PC-9 (cell line): Measurements from ENCODE around the gene POLR1G. TPM values are rescaled to one million over a fixed set of nuclear protein-coding genes. Genes with fewer than 3 reads are reported as not detected.

ENCODE experiments used
- BruUV-seq: library from RNA; stranded (reverse); fragments of 400-500 nt; replicated peaks from 2 replicates; lab custom pipeline; 2021; lab: Mats Ljungman, UMichigan
- CTCF ChIA-PET: fragments of 300-600 bp; sonication (Branson Sonifier 250); formaldehyde crosslinking; loops from one replicate; lab custom pipeline; 2022; ENCODE audit warnings: antibody characterized with exemption; lab: Charles Lee
- POLR2A ChIA-PET: fragments of 300-600 bp; sonication (Branson Sonifier 250); formaldehyde crosslinking; loops from one replicate; lab custom pipeline; 2022; ENCODE audit warnings: antibody characterized with exemption; ENCODE audit not compliant: unreplicated experiment; lab: Charles Lee
- DNase-seq, 2 experiments: peaks; one replicate each; pipeline versions ENCODE4 v3.0.0 to v3.0.0-alpha.2; 2015 to 2022; ENCODE audit warnings: mixed read lengths in 1 of 2
- H2AFZ ChIP-seq: fragments of 200-600 bp; sonication (generic); 2 replicates; pipeline ENCODE4 v1.8.1; 2017; ENCODE audit warnings: antibody characterized with exemption
- H3F3A ChIP-seq: fragments of 200-600 bp; sonication (generic); 2 replicates; pipeline ENCODE4 v1.8.1; 2017; ENCODE audit warnings: antibody characterized with exemption, mild to moderate bottlenecking, low read depth; ENCODE audit not compliant: insufficient read depth
- H3K27ac ChIP-seq: fragments of 200-600 bp; sonication (generic); 2 replicates; pipeline ENCODE4 v1.6.1; 2016; ENCODE audit warnings: mixed run types
- H3K27me3 ChIP-seq: fragments of 200-600 bp; sonication (generic); 2 replicates; pipeline ENCODE4 v1.6.1; 2016; ENCODE audit warnings: low read depth, mixed run types; ENCODE audit not compliant: insufficient read depth
- H3K36me3 ChIP-seq: fragments of 200-600 bp; sonication (generic); 2 replicates; pipeline ENCODE4 v1.6.1; 2016; ENCODE audit warnings: low read depth, mixed run types
- H3K4me1 ChIP-seq: fragments of 200-600 bp; sonication (generic); replicated peaks from 2 replicates; pipeline ENCODE4 v1.6.1; 2016; ENCODE audit warnings: mixed run types; ENCODE audit not compliant: insufficient read depth
- H3K4me2 ChIP-seq: fragments of 200-600 bp; sonication (generic); 2 replicates; pipeline ENCODE4 v1.6.1; 2017; ENCODE audit warnings: mixed run types
- H3K4me3 ChIP-seq: fragments of 200-600 bp; sonication (generic); 2 replicates; pipeline ENCODE4 v1.6.1; 2016; ENCODE audit warnings: mixed run types
- H3K79me2 ChIP-seq: fragments of 200-600 bp; sonication (generic); 2 replicates; pipeline ENCODE4 v1.6.1; 2017; ENCODE audit warnings: low read depth, mixed run types
- H3K9me2 ChIP-seq: fragments of 200-600 bp; sonication (generic); 2 replicates; pipeline ENCODE4 v1.8.1; 2017; ENCODE audit warnings: mild to moderate bottlenecking; ENCODE audit not compliant: insufficient read depth
- H3K9me3 ChIP-seq: fragments of 200-600 bp; sonication (generic); 2 replicates; pipeline ENCODE4 v1.8.1; 2016; ENCODE audit warnings: low read depth; ENCODE audit not compliant: insufficient read depth
- H4K20me1 ChIP-seq: fragments of 200-600 bp; sonication (generic); 2 replicates; pipeline ENCODE4 v1.8.1; 2017; ENCODE audit not compliant: insufficient read depth
- CTCF ChIP-seq: fragments of 200-600 bp; sonication (generic); conservative IDR thresholded peaks from 2 replicates; pipeline ENCODE4 v1.6.1; 2017; ENCODE audit warnings: mixed run types, antibody characterized with exemption, mild to moderate bottlenecking, moderate library complexity
- EZH2 ChIP-seq: fragments of 200-600 bp; sonication (generic); IDR thresholded peaks from 2 replicates; pipeline ENCODE4 v1.8.0; 2017; ENCODE audit warnings: antibody characterized with exemption, low read depth
- intact Hi-C: fragments of 100-400 bp; cut with micrococcal nuclease; formaldehyde crosslinking; loops from one replicate; pipeline ENCODE4 v1.10.0; 2022; ENCODE audit not compliant: unreplicated experiment
- microRNA-seq: library from miRNA; unstranded; fragments of <30 nt; microRNA quantifications from one replicate; pipeline ENCODE4 v1.2.0, GENCODE V29; 2021; ENCODE audit warnings: borderline number of aligned reads, borderline replicate concordance
- total RNA-seq: library from RNA; stranded (reverse); gene quantifications from 2 replicates; pipeline ENCODE4 v1.2.3, GENCODE V29; 2021

The POLR1G gene
- total RNA-seq, 1 experiment from 2014 or later, result 11.5 TPM

GRCh38 chr19:45456500-45456815 is 50.0 kb downstream of the POLR1G start:
- Histone ChIP-seq H3K27me3 (no peaks in the 10 kb centered on the region), H3K9me2 (no peaks in the 10 kb centered on the region), H3K36me3 (no peaks in the 10 kb centered on the region), H3K4me3 (peak overlapping the region; percentile 53; the same call in 1 of the 2 replicates), H3K4me1 (peaks cover 33% of the 10 kb centered on the region), H3K9me3 (no peaks in the 10 kb centered on the region), H3K79me2 (no peaks in the 10 kb centered on the region), H3K4me2 (peak overlapping the region; percentile 85), H3F3A (peaks cover 58% of the 10 kb centered on the region; the same call in 1 of the 2 replicates), H2AFZ (peak overlapping the region; percentile 84), H3K27ac (peak overlapping the region; percentile 93), H4K20me1 (no peaks in the 10 kb centered on the region)
- BruUV-seq, result no TSS peak
- POLR2A ChIA-PET, result interaction anchor here (0.6 to 2.0 kb wide), 3 partner anchors 11 to 408 kb away, joined by 4 to 64 read pairs (median 19); partner anchors contain the start of genes FOSB and FOXA3
- no peak for TF ChIP-seq CTCF
- TF ChIP-seq EZH2, result no peak
- intact Hi-C loops, result no loop called here
- CTCF ChIA-PET, result interaction anchor here (0.6 to 0.7 kb wide), 2 partner anchors 21 to 186 kb away, joined by 5 to 16 read pairs; no protein-coding TSS in a partner anchor
- DNase-seq, result no peak

GRCh38 chr19:45457776-45458175 is 51.3 kb downstream of the POLR1G start:
- Histone ChIP-seq H3K9me3 (no peaks in the 10 kb centered on the region), H2AFZ (no peak overlapping the region), H3K79me2 (no peaks in the 10 kb centered on the region), H3K4me1 (peaks cover 30% of the 10 kb centered on the region), H4K20me1 (no peaks in the 10 kb centered on the region), H3K27me3 (no peaks in the 10 kb centered on the region), H3K9me2 (no peaks in the 10 kb centered on the region), H3K27ac (no peak overlapping the region), H3K4me2 (no peak overlapping the region), H3K4me3 (no peak overlapping the region), H3F3A (peaks cover 47% of the 10 kb centered on the region; the same call in 1 of the 2 replicates), H3K36me3 (no peaks in the 10 kb centered on the region)
- BruUV-seq, result no TSS peak
- ChIA-PET CTCF (no interaction called here), POLR2A (no interaction called here)
- TF ChIP-seq CTCF (no peak), EZH2 (no peak)
- intact Hi-C loops, result no loop called here
- no peak for DNase-seq

Small RNA genes within 50 kb of the gene (microRNA-seq; reads per million reads assigned to microRNA genes)
- not detected for gene MIR6088

Other genes with a start within 250 kb of the POLR1G start
- 0.37 and 0.75 TPM in 2 replicates for gene NKPD1, start 245.7 kb upstream of the POLR1G start, total RNA-seq
- 61.6 and 104 TPM in 2 replicates for gene TRAPPC6A, start 228.4 kb upstream of the POLR1G start, total RNA-seq
- 11.5 and 17.8 TPM in 2 replicates for gene BLOC1S3, start 227.9 kb upstream of the POLR1G start, total RNA-seq
- not detected in 2 replicates for gene EXOC3L2, start 161.2 kb upstream of the POLR1G start, total RNA-seq
- gene MARK4, start 155.4 kb upstream of the POLR1G start, total RNA-seq, result 49.4 and 85.8 TPM in 2 replicates
- not detected in 2 replicates for gene CKM, start 83.8 kb upstream of the POLR1G start, total RNA-seq
- gene KLC3, start 65.9 kb upstream of the POLR1G start, total RNA-seq, result 20.6 and 30.7 TPM in 2 replicates
- gene ERCC2, start 36.1 kb upstream of the POLR1G start, total RNA-seq, result 26.1 and 33.1 TPM in 2 replicates
- 113 and 121 TPM in 2 replicates for gene PPP1R13L, start 1.6 kb upstream of the POLR1G start, total RNA-seq
- 102 and 138 TPM in 2 replicates for gene ERCC1, start 17.3 kb downstream of the POLR1G start, total RNA-seq
- 7.9 and 16.5 TPM in 2 replicates for gene FOSB, start 61.4 kb downstream of the POLR1G start, total RNA-seq
- gene RTN2, start 90.4 kb downstream of the POLR1G start, total RNA-seq, result 49.6 and 50.1 TPM in 2 replicates
- 5.0 and 9.5 TPM in 2 replicates for gene PPM1N, start 91.8 kb downstream of the POLR1G start, total RNA-seq
- 123 and 155 TPM in 2 replicates for gene VASP, start 100.8 kb downstream of the POLR1G start, total RNA-seq
- 10.8 and 15.2 TPM in 2 replicates for gene OPA3, start 178.2 kb downstream of the POLR1G start, total RNA-seq
- gene GPR4, start 195.6 kb downstream of the POLR1G start, total RNA-seq, result not detected in 2 replicates
- gene EML2, start 232.8 kb downstream of the POLR1G start, total RNA-seq, result 61.7 and 68.9 TPM in 2 replicates